ENCODE data around the gene ADH1B. TPM values are rescaled to one million over a fixed set of nuclear protein-coding genes. Genes with fewer than 3 reads are reported as not detected.

Gene ADH1B
- total RNA-seq, 1 experiment from 2014 or later: 1.8 TPM

DNA sequence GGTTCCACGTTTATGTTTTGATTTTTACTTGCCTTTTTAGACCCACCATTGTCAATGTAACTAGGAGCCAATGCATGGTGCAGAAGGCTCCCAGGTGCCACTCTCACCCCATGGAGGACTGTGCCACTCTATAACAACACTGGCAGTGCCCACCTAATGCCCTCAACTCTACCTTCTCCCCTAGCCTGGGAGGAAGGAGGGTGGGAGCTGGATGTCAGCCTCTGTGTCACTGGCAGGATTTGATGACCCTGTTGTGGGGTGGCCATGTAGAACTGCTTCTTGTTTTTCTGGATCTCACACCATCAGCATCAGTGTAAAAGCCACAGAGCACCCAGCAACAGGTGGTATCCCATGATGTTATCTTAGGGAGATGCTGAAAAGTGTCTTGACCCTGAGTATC lies 13.7 kb upstream of the ADH1B start:
- no peak overlapping the region for H3K27ac ChIP-seq (ENCODE audit: low read depth, low read length)
- ChIA-PET CTCF (no interaction called here), RAD21 (ENCODE audit: low non-redundant PET in 1 of 2, low total read pairs in 2 of 2, uncharacterized antibody in 2 of 2, unreplicated experiment in 2 of 2) (no interaction called here), POLR2A (no interaction called here)
- no peaks in the 10 kb centered on the region for H3K27me3 ChIP-seq (ENCODE audit: insufficient read depth, low read length)
- H3K9me3 ChIP-seq (ENCODE audit: control insufficient read depth in 1 of 2, insufficient read depth in 1 of 2, low read depth in 1 of 2, low read length in 2 of 2): no peaks in the 10 kb centered on the region
- H3K4me2 ChIP-seq (ENCODE audit: low read length): no peak overlapping the region
- no peaks in the 10 kb centered on the region for H3K36me3 ChIP-seq (ENCODE audit: control insufficient read depth in 1 of 2, insufficient read depth in 2 of 2, low read length in 2 of 2)
- TF ChIP-seq ATF3 (IDR thresholded peaks at IDR 0.05): no peak
- no peak for TF ChIP-seq YY1 (IDR thresholded peaks at IDR 0.05; ENCODE audit: extremely low read depth, insufficient replicate concordance, low read depth, low read length)
- no peak for TF ChIP-seq JUND (IDR thresholded peaks at IDR 0.05)
- no peak for TF ChIP-seq POLR2AphosphoS5 (IDR thresholded peaks at IDR 0.05; ENCODE audit: low read depth, low read length)
- TF ChIP-seq SRF (IDR thresholded peaks at IDR 0.05; ENCODE audit: low read depth): no peak
- no peak for TF ChIP-seq FOSL1 (IDR thresholded peaks at IDR 0.05; ENCODE audit: low read depth)
- TF ChIP-seq ELF1 (IDR thresholded peaks at IDR 0.05; ENCODE audit: borderline replicate concordance, low read depth): no peak
- no peak for TF ChIP-seq EZH2phosphoT487 (IDR thresholded peaks at IDR 0.05; ENCODE audit: borderline replicate concordance)
- no peak for ATAC-seq
- no peaks in the 10 kb centered on the region for H3K9me2 ChIP-seq (ENCODE audit: insufficient read depth)
- no peak overlapping the region for H2AFZ ChIP-seq (ENCODE audit: low read depth, low read length, poor library complexity, severe bottlenecking)
- H4K20me1 ChIP-seq (ENCODE audit: insufficient read depth): no peaks in the 10 kb centered on the region; the same call in 1 of the 2 replicates
- DNase-seq (ENCODE audit: low read depth, low spot score): no peak
- H3K4me1 ChIP-seq (ENCODE audit: control insufficient read depth in 1 of 2, insufficient read depth in 2 of 2, low read length in 2 of 2): no peaks in the 10 kb centered on the region
- BruUV-seq (replicated peaks): no TSS peak
- H3K9ac ChIP-seq (ENCODE audit: low read length): no peak overlapping the region
- H3K79me2 ChIP-seq (ENCODE audit: insufficient read depth, low read length): no peaks in the 10 kb centered on the region
- intact Hi-C loops (cut with micrococcal nuclease): no loop called here
- H3K4me3 ChIP-seq (replicated peaks in 1 of 2; ENCODE audit: low read depth in 1 of 2, low read length in 2 of 2): no peak overlapping the region

GRCh38 chr4:99330648-99331047 lies 9.4 kb upstream of the ADH1B start:
- CTCF ChIA-PET: no interaction called here
- H4K20me1 ChIP-seq (ENCODE audit: insufficient read depth): no peaks in the 10 kb centered on the region; the same call in 1 of the 2 replicates
- no peak overlapping the region for H3K4me2 ChIP-seq (ENCODE audit: low read length)
- no peak overlapping the region for H3K9ac ChIP-seq (ENCODE audit: low read length)
- ATAC-seq (no peak), DNase-seq (ENCODE audit: low read depth, low spot score) (no peak)
- no peaks in the 10 kb centered on the region for H3K9me2 ChIP-seq (ENCODE audit: insufficient read depth)
- H3K4me1 ChIP-seq (ENCODE audit: control insufficient read depth in 1 of 2, insufficient read depth in 2 of 2, low read length in 2 of 2): no peaks in the 10 kb centered on the region
- TF ChIP-seq CBX3 (IDR thresholded peaks at IDR 0.05; ENCODE audit: low read depth) (no peak), ZFX (IDR thresholded peaks at IDR 0.05) (no peak), ELF1 (IDR thresholded peaks at IDR 0.05; ENCODE audit: borderline replicate concordance, low read depth) (no peak), TCF7L2 (IDR thresholded peaks at IDR 0.05; ENCODE audit: borderline replicate concordance, extremely low read depth, insufficient read depth, insufficient read length) (no peak)
- no peak overlapping the region for H3K4me3 ChIP-seq (replicated peaks in 1 of 2; ENCODE audit: low read depth in 1 of 2, low read length in 2 of 2)
- no peak overlapping the region for H3K27ac ChIP-seq (ENCODE audit: low read depth, low read length)
- no peaks in the 10 kb centered on the region for H3K9me3 ChIP-seq (ENCODE audit: control insufficient read depth in 1 of 2, insufficient read depth in 1 of 2, low read depth in 1 of 2, low read length in 2 of 2)
- intact Hi-C loops (cut with micrococcal nuclease): no loop called here
- no peak overlapping the region for H2AFZ ChIP-seq (ENCODE audit: low read depth, low read length, poor library complexity, severe bottlenecking)
- POLR2A ChIA-PET: no interaction called here
- no peaks in the 10 kb centered on the region for H3K36me3 ChIP-seq (ENCODE audit: control insufficient read depth in 1 of 2, insufficient read depth in 2 of 2, low read length in 2 of 2)
- no TSS peak for BruUV-seq (replicated peaks)
- RAD21 ChIA-PET (ENCODE audit: low non-redundant PET in 1 of 2, low total read pairs in 2 of 2, uncharacterized antibody in 2 of 2, unreplicated experiment in 2 of 2): no interaction called here
- H3K79me2 ChIP-seq (ENCODE audit: insufficient read depth, low read length): no peaks in the 10 kb centered on the region
- no peaks in the 10 kb centered on the region for H3K27me3 ChIP-seq (ENCODE audit: insufficient read depth, low read length)

Measured in HCT116 (cell line).